ENCODE data around the gene GPR78. TPM values are rescaled to one million over a fixed set of nuclear protein-coding genes. Genes with fewer than 3 reads are reported as not detected.

The GPR78 gene
- total RNA-seq, 1 donor from 2014 or later, result not detected

DNA sequence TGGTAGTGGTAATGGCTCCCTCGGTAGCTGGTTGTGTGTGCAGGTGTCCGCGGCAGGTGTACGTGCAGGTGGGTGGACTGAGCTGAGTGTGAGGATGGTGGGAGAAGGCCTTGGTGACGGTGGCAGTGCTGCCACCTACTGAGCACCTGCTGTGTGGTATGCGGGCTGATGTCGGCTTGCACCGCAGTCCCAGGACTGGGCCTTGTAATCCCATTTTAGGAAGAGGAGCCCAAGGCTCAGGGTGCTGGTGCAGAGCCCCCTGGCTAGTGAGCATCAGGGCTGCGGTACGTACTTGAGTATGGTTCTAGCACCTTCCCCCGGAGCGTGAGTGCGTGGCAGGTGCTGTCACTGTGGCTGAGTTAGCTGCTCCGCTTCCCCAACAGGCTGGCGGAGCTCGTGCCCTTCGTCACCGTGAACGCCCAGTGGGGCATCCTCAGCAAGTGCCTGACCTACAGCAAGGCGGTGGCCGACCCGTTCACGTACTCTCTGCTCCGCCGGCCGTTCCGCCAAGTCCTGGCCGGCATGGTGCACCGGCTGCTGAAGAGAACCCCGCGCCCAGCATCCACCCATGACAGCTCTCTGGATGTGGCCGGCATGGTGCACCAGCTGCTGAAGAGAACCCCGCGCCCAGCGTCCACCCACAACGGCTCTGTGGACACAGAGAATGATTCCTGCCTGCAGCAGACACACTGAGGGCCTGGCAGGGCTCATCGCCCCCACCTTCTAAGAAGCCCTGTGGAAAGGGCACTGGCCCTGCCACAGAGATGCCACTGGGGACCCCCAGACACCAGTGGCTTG, 6.7 kb downstream of the GPR78 start:
- DNase-seq (ENCODE audit: low read depth in 2 of 2), result no peak

DNA sequence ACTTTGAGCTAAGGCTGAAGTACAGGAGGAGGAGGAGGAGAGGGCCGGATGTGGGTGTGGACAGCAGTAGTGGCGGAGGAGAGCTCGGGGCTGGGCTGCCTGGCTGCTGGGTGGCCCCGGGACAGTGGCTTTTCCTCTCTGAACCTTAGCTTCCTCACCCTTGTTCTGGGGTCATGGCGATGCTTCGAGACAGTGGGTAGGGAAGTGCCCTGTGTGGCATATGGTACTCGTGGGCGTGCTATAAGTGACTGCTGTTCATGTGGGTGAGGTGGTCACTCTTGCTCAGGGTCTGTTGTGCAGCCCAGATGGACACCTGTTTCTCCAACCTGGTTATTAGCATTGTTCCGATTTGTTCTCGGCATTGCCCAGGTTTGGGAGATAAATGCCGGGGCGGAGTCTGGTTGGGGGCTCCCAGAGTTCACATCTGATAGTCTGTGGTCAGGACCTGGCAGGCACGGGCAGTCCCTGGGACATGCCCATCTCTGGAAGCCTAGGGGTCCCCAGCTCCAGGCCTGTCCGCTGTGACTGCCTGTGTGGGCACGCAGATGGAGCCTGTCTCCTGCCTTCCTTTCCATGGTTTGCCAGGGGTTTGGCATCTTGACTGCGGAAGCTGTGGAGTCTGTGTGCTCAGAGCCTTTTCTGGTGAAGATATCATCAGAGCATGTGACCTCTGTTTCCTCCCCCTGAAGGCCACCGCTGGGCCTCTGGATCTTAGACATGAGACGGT, 7.4 kb downstream of the GPR78 start:
- DNase-seq (ENCODE audit: low read depth in 2 of 2), result no peak

DNA sequence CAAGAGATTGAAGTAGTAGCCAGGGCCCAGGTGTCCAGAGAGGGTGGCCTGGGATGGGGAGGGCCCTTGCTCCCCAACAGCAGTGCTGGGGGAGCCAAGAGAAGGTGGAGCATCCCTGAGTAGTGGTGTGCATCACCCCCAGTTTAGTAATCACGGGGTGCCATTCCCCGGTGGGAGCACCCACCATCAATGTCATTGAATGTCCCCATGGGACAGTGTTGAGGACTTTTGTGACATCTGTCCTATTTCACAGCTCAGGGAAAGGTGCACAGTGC, 7.9 kb downstream of the GPR78 start:
- no peak for DNase-seq (ENCODE audit: low read depth in 2 of 2)

- no peak for DNase-seq (ENCODE audit: low read depth in 2 of 2)
These were observed 9.1 kb downstream of the GPR78 start for GRCh38 chr4:8589336-8589735.

GRCh38 chr4:8589823-8590545, 9.8 kb downstream of the GPR78 start:
- DNase-seq (ENCODE audit: low read depth in 2 of 2), result no peak

GRCh38 chr4:8590546-8590880, 10.3 kb downstream of the GPR78 start:
- DNase-seq (ENCODE audit: low read depth in 2 of 2), result no peak

DNA sequence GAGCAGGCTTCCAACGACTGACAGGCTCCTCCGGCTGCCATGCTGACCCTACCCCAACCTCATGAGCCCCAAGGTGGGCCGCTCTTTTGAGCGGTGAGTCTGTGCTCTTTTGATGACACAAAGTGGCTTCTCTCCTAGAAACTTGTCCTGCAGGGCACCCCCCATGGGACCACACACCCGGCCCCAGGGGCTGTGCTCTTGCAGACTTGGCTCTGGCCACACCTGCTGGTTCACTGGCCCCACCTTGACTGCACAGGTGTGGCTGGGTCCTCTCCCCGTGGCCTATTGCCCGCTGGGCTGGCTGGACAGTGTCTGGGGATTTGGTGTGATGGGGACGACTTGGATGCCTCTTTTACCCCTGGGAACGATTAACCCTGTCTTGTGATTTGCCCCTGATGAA, 10.9 kb downstream of the GPR78 start:
- DNase-seq (ENCODE audit: low read depth in 2 of 2), result no peak

- DNase-seq (ENCODE audit: low read depth in 2 of 2), result no peak
These were observed 11.6 kb downstream of the GPR78 start for GRCh38 chr4:8591626-8592365.

DNA sequence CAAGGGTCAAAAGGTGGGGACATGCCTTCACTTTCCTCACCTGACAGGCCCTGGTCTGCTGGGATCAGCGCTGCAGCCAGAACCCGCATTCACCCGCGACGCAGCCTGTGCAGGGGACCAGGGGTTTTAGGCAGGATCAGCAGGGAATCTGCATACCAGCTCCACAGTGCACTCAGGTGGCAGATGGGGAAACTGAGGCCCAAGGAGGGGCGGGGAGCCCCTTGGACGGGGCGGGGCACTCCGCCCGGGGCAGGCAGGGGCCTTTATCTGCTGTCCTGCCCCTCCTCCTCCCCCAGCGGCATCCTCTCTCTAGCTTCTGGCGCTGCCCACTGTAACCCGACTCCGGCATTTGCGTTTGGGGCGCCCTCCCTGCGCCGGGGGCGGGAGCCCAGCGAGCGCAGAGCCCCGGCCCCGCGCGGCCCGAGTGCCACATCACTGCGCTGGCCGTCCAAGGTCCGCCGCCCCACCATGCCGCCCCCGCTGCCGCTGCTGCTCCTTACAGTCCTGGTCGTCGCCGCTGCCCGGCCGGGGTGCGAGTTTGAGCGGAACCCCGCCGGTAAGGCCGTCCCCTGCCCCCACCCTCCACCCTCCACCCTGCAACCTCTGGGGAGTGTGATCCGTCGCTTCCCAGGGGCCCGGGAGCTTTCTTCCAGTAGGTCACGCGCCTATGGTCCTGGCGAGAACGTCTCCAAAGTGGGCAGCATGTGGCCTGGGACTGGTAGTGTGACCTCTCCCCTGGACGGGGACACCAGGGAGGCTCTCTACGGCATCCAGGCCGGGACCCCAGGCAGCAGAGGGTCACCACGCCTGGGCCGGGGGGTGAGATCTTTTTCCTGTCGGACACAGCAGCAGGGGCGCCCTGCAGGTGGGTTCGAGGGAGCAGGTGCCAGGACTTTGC, 12.4 kb downstream of the GPR78 start, which contains the start of gene CPZ:
Gene CPZ (plus strand): TSS at position 400 of the 898 bp plus-strand sequence. CDS start 69 bp downstream, at position 469.
- DNase-seq (ENCODE audit: low read depth in 2 of 2), result no peak

DNA sequence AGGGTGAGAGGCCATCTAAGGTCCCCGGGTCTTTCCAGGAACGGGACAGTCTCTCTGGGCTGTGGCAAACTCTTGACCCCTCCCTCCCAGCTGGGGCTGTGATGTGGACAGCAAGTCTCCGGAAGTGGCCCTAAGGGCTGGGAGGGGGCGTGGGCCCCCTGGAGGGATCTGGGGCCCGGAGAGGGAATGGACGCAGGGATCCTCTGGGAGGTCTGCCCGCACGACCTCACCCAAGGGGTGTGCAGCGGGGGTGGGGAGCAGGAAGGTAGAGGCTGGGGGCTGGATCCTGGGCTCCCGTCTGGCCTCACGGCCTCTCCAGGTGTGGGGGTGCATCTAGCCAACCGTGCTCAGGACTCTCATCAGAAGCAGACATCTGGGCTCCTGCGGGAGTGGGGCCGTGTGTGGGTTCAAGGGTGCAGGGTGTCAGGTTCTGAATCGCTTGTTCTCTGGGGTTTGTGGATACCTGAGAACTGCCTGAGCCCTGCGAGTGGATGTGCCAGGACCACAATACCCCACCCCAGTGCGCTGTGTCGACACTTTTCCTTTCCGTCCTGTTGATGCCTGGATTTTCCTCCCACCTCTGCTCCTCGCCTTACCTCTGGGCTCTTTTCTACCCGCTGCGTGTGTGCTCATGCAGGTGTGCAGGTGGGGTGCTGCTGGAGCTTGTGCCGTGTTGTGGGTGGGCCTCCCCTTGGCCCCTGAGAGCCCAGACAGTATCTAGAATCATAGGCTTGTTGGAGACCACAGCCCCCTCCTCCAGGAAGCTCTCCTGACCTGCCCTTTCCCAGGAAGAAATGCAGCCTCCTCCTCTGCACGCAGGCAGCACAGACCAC, 13.3 kb downstream of the GPR78 start:
- DNase-seq (ENCODE audit: low read depth in 2 of 2), result no peak

DNA sequence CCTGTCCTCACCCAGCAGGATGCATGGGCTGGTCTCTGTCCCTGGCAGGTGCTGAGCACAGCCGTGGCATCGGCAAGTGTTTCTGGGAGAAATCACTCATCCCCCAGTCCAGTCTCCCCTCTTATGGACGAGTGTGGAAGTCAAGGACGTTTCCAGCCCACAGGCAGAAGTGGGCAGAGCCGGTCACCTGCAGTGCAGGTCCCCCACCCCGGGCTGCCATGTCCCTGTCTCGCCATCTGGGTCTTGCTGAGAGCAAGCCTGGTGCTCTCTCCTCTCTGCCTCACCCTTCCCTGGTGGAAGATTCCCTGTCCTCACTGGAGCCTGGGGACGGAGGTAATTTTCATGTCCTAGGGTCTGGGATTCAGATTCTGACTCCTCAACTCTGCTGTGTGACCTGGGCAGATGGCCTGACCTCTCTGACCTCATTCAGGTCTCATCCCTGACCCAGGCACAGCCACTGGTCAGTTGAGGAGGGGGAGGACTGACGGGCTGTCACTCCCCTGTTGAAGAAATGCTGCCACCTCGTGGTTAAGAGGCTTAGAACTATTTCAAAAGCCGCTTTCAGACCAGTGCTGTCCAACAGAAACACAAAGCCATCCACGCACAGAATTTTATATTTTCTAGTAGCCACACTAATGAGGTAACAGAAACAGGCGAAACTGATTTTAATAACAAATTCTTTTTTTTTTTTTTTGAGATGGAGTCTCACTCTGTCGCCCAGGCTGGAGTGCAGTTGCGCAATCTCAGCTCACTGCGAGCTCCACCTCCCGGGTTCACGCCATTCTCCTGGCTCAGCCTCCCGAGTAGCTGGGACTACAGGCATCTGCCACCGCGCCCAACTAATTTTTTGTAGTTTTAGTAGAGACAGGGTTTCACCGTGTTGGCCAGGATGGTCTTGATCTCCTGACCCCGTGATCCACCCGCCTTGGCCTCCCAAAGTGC, 14.2 kb downstream of the GPR78 start:
- peak; percentile 52 to 71 for DNase-seq (ENCODE audit: low read depth in 2 of 2)

GRCh38 chr4:8595237-8596087, 15.3 kb downstream of the GPR78 start:
- no peak for DNase-seq (ENCODE audit: low read depth in 2 of 2)

GRCh38 chr4:8596891-8597290, 16.7 kb downstream of the GPR78 start:
- DNase-seq (ENCODE audit: low read depth in 2 of 2), result no peak

GRCh38 chr4:8597319-8597718, 17.1 kb downstream of the GPR78 start:
- no peak for DNase-seq (ENCODE audit: low read depth in 2 of 2)

GRCh38 chr4:8597791-8598190, 17.6 kb downstream of the GPR78 start:
- DNase-seq (ENCODE audit: low read depth in 2 of 2), result no peak

- no peak for DNase-seq (ENCODE audit: low read depth in 2 of 2)
These were observed 18.3 kb downstream of the GPR78 start for GRCh38 chr4:8598391-8599090.

- DNase-seq (ENCODE audit: low read depth in 2 of 2), result no peak
These were observed 18.9 kb downstream of the GPR78 start for GRCh38 chr4:8599091-8599460.

Data from dermis microvascular lymphatic vessel endothelial cell (primary cell).